Caco-2 (cell line): ENCODE results near the gene SLIT3. TPM values are rescaled to one million over a fixed set of nuclear protein-coding genes. Genes with fewer than 3 reads are reported as not detected.

ENCODE experiments used
- BruUV-seq: library from RNA; stranded (reverse); fragments of 400-500 nt; replicated peaks from 2 replicates; lab custom pipeline; 2021; lab: Mats Ljungman, UMichigan
- CTCF ChIA-PET: fragments of 300-600 bp; sonication (Branson Sonifier 250); formaldehyde crosslinking; loops from one replicate; lab custom pipeline; 2022; ENCODE audit warnings: antibody characterized with exemption; lab: Charles Lee
- POLR2A ChIA-PET: fragments of 300-600 bp; sonication (Branson Sonifier 250); formaldehyde crosslinking; loops from one replicate; lab custom pipeline; 2022; ENCODE audit warnings: antibody characterized with exemption; lab: Charles Lee
- DNase-seq, 2 experiments: peaks; one replicate each; pipeline versions ENCODE4 v3.0.0 to v3.0.0-alpha.2; 2020 to 2022
- H3K27me3 ChIP-seq: replicated peaks from 2 replicates; pipeline ENCODE4 v1.6.0; 2011; ENCODE audit warnings: low read length; ENCODE audit not compliant: control insufficient read depth, insufficient read depth
- H3K36me3 ChIP-seq: 2 replicates; pipeline ENCODE4 v1.5.1; 2011; ENCODE audit warnings: low read length; ENCODE audit not compliant: control insufficient read depth, insufficient read depth
- H3K4me1 ChIP-seq: fragments of 250-450 bp; sonication (Bioruptor Pico); 2 replicates; pipeline ENCODE4 v1.5.1; 2020; ENCODE audit warnings: mild to moderate bottlenecking
- H3K4me3 ChIP-seq: 2 replicates; pipeline ENCODE4 v1.5.1; 2011; ENCODE audit warnings: low read depth, mild to moderate bottlenecking, control low read depth, low read length
- H3K9me3 ChIP-seq: fragments of 250-450 bp; sonication (Bioruptor Pico); 2 replicates; pipeline ENCODE4 v1.5.1; 2020; ENCODE audit warnings: mild to moderate bottlenecking, moderate library complexity
- H3K27ac Mint-ChIP-seq: one replicate; pipeline ENCODE4 v1.8.0; 2022; ENCODE audit warnings: mixed read lengths; ENCODE audit not compliant: unreplicated experiment
- H3K27me3 Mint-ChIP-seq: one replicate; pipeline ENCODE4 v1.8.0; 2022; ENCODE audit warnings: mixed read lengths; ENCODE audit not compliant: insufficient read depth, unreplicated experiment
- H3K36me3 Mint-ChIP-seq: one replicate; pipeline ENCODE4 v1.8.0; 2022; ENCODE audit warnings: mild to moderate bottlenecking, mixed read lengths; ENCODE audit not compliant: insufficient read depth, unreplicated experiment
- H3K4me1 Mint-ChIP-seq: one replicate; pipeline ENCODE4 v1.8.0; 2022; ENCODE audit warnings: low read depth, mixed read lengths; ENCODE audit not compliant: unreplicated experiment
- H3K4me3 Mint-ChIP-seq: one replicate; pipeline ENCODE4 v1.8.0; 2022; ENCODE audit warnings: mild to moderate bottlenecking, moderate library complexity, mixed read lengths; ENCODE audit not compliant: unreplicated experiment
- H3K9me3 Mint-ChIP-seq: one replicate; pipeline ENCODE4 v1.8.0; 2022; ENCODE audit warnings: mixed read lengths; ENCODE audit not compliant: unreplicated experiment
- intact Hi-C: fragments of 100-400 bp; cut with micrococcal nuclease; formaldehyde crosslinking; loops from one replicate; pipeline ENCODE4 v1.10.0; 2022; ENCODE audit not compliant: unreplicated experiment
- total RNA-seq: library from RNA; stranded (reverse); gene quantifications from 2 replicates; pipeline ENCODE4 v1.2.3, GENCODE V29; 2022
- TF ChIP-seq, protein P1 (sequence below), 2 experiments: fragments of 200-600 bp in 1 of 2; IDR thresholded peaks; 1 replicate in 1 of 2; 2 replicates in 1 of 2; pipeline versions ENCODE4 v1.5.1 to v1.8.0; 2011 to 2022; ENCODE audit warnings: antibody characterized with exemption in 1 of 2, control low read depth in 1 of 2, inconsistent platforms in 1 of 2, low read depth in 1 of 2, low read length in 1 of 2, mild to moderate bottlenecking in 1 of 2, moderate library complexity in 1 of 2; ENCODE audit not compliant: insufficient read depth in 1 of 2, severe bottlenecking in 1 of 2, unreplicated experiment in 1 of 2

SLIT3 gene
- total RNA-seq, 1 experiment from 2014 or later: 2.1 TPM

DNA sequence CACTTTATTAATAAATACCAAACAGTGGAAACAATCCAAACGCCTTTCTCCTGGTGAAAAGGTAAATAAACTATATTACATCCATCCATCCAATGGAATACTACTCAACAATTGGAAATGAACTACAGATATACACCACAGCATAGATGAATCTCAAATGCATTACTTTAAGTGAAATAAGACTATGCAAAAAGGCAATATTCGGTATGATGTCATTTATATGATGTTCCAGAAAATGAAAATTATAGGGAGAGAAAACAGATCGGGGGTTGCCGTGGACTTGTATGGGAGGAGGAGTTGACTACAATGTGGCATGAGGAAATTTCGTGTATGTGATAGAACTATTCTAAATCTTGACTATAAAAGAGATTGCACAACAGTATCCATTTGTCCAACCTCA lies 27.5 kb upstream of the SLIT3 start:
- intact Hi-C loops: no loop called here
- Histone ChIP-seq H3K36me3 (no peaks in the 10 kb centered on the region), H3K4me3 (no peak overlapping the region), H3K4me1 (0 out of 2 replicates have a peak, but pooled peaks cover 8% of the 10 kb centered on the region), H3K9me3 (no peaks in the 10 kb centered on the region), H3K27me3 (no peaks in the 10 kb centered on the region)
- no peak for DNase-seq
- POLR2A ChIA-PET: no interaction called here
- TF ChIP-seq, protein P1, sequence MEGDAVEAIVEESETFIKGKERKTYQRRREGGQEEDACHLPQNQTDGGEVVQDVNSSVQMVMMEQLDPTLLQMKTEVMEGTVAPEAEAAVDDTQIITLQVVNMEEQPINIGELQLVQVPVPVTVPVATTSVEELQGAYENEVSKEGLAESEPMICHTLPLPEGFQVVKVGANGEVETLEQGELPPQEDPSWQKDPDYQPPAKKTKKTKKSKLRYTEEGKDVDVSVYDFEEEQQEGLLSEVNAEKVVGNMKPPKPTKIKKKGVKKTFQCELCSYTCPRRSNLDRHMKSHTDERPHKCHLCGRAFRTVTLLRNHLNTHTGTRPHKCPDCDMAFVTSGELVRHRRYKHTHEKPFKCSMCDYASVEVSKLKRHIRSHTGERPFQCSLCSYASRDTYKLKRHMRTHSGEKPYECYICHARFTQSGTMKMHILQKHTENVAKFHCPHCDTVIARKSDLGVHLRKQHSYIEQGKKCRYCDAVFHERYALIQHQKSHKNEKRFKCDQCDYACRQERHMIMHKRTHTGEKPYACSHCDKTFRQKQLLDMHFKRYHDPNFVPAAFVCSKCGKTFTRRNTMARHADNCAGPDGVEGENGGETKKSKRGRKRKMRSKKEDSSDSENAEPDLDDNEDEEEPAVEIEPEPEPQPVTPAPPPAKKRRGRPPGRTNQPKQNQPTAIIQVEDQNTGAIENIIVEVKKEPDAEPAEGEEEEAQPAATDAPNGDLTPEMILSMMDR (IDR thresholded peaks at IDR 0.05; ENCODE audit: insufficient read depth in 1 of 2, low read depth in 1 of 2, low read length in 1 of 2, severe bottlenecking in 1 of 2, unreplicated experiment in 1 of 2): no peak
- H3K27me3 Mint-ChIP-seq: no peaks in the 10 kb centered on the region
- peaks cover 6% of the 10 kb centered on the region for H3K4me1 Mint-ChIP-seq
- peaks cover 17% of the 10 kb centered on the region for H3K9me3 Mint-ChIP-seq
- CTCF ChIA-PET: no interaction called here
- H3K4me3 Mint-ChIP-seq: no peak overlapping the region
- no peaks in the 10 kb centered on the region for H3K36me3 Mint-ChIP-seq
- BruUV-seq: no TSS peak
- H3K27ac Mint-ChIP-seq: no peak overlapping the region

DNA sequence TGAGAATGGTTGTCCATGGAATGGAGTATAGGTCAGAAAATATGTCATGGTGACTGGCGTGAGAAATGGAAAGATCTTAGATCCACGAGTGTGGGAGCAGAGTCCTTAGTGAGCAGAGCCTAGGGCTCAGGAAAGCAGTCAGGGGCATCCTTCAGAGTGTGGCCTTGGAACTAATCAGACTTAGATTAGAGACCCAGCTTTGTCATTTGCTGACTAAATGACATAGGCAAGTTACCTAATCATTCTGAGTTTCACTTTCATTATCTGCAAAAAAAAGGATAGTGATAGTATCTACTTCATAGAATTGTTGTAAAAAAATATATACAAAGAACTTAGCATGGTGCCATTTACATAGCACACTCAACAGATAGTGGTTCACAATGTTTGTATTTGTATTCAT lies 24.3 kb upstream of the SLIT3 start:
- CTCF ChIA-PET: no interaction called here
- Mint-ChIP-seq H3K9me3 (peaks cover 17% of the 10 kb centered on the region), H3K36me3 (no peaks in the 10 kb centered on the region), H3K4me3 (no peak overlapping the region), H3K27me3 (no peaks in the 10 kb centered on the region), H3K4me1 (peaks cover 6% of the 10 kb centered on the region), H3K27ac (no peak overlapping the region)
- BruUV-seq: no TSS peak
- Histone ChIP-seq H3K9me3 (no peaks in the 10 kb centered on the region), H3K27me3 (no peaks in the 10 kb centered on the region), H3K36me3 (no peaks in the 10 kb centered on the region), H3K4me1 (no peaks in the 10 kb centered on the region), H3K4me3 (no peak overlapping the region)
- POLR2A ChIA-PET: no interaction called here
- no peak for DNase-seq
- intact Hi-C loops: no loop called here
- TF ChIP-seq, protein P1 (IDR thresholded peaks at IDR 0.05; ENCODE audit: insufficient read depth in 1 of 2, low read depth in 1 of 2, low read length in 1 of 2, severe bottlenecking in 1 of 2, unreplicated experiment in 1 of 2): no peak

DNA sequence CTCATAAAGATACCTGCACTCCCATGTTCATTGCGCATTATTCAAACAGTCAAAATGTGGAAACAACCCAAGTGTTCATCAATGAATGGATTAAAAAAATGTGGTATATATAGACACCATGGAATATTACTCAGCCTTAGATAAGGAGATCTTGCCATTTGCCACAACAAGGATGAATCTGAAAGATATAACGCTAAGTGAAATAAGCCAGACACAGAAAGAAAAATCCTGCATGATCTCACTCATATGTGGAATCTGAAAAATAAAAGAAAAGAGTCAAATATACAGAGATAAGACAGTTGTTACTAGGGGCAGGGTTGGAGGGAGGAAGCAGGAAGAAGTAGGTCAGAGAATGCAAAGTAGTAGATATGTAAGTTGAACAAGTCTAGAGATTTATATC lies 17.6 kb upstream of the SLIT3 start:
- no peaks in the 10 kb centered on the region for H3K9me3 Mint-ChIP-seq
- TF ChIP-seq, protein P1 (IDR thresholded peaks at IDR 0.05; ENCODE audit: insufficient read depth in 1 of 2, low read depth in 1 of 2, low read length in 1 of 2, severe bottlenecking in 1 of 2, unreplicated experiment in 1 of 2): no peak
- H3K27ac Mint-ChIP-seq: no peak overlapping the region
- ChIA-PET CTCF (no interaction called here), POLR2A (no interaction called here)
- H3K4me3 Mint-ChIP-seq: no peak overlapping the region
- H3K9me3 ChIP-seq: no peaks in the 10 kb centered on the region
- H3K4me1 Mint-ChIP-seq: peaks cover 27% of the 10 kb centered on the region
- peaks cover 13% of the 10 kb centered on the region; the same call in 1 of the 2 replicates for H3K4me1 ChIP-seq
- BruUV-seq: no TSS peak
- no peaks in the 10 kb centered on the region for H3K36me3 ChIP-seq
- no peak overlapping the region for H3K4me3 ChIP-seq
- H3K36me3 Mint-ChIP-seq: no peaks in the 10 kb centered on the region
- no peaks in the 10 kb centered on the region for H3K27me3 Mint-ChIP-seq
- DNase-seq: no peak
- intact Hi-C loops: no loop called here
- no peaks in the 10 kb centered on the region for H3K27me3 ChIP-seq
